GM12878 (cell line): ENCODE results near the gene PXT1.

ENCODE experiments used
- CTCF ChIP-seq, 3 experiments: IDR thresholded peaks in 2 of 3; conservative IDR thresholded peaks in 1 of 3; 2 replicates each; pipeline ENCODE4 v1.5.1; 2011; ENCODE audit warnings: low read depth in 3 of 3, low read length in 3 of 3, mild to moderate bottlenecking in 3 of 3, control low read depth in 2 of 3, moderate library complexity in 2 of 3, inconsistent platforms in 1 of 3, mixed read lengths in 1 of 3; ENCODE audit not compliant: control insufficient read depth in 2 of 3, insufficient read depth in 1 of 3; ENCODE audit errors: extremely low read depth in 1 of 3
- MYC ChIP-seq: IDR thresholded peaks from 2 replicates; pipeline ENCODE4 v1.6.1; 2011; ENCODE audit warnings: mild to moderate bottlenecking, low read length, moderate library complexity, inconsistent platforms; ENCODE audit not compliant: insufficient read depth, insufficient replicate concordance, insufficient read length, severe bottlenecking
- NBN ChIP-seq: fragments of 450-650 bp; IDR thresholded peaks from 2 replicates; pipeline ENCODE4 v1.6.1; 2016
- NR2C2 ChIP-seq: IDR thresholded peaks from 2 replicates; pipeline ENCODE4 v1.6.1; 2011; ENCODE audit warnings: borderline replicate concordance, low read depth; ENCODE audit not compliant: control insufficient read depth, insufficient read length
- SREBF2 ChIP-seq: IDR thresholded peaks from 2 replicates; pipeline ENCODE4 v1.6.1; 2012; ENCODE audit warnings: mild to moderate bottlenecking, low read length
- STAT1 ChIP-seq: fragments of 450-650 bp; conservative IDR thresholded peaks from 2 replicates; pipeline ENCODE4 v1.6.1; 2014; ENCODE audit warnings: antibody characterized with exemption, mild to moderate bottlenecking
- TAF1 ChIP-seq: IDR thresholded peaks from 2 replicates; pipeline ENCODE4 v1.6.1; 2011; ENCODE audit warnings: mild to moderate bottlenecking, low read depth, low read length, borderline replicate concordance
- ZBTB11 ChIP-seq: fragments of 450-650 bp; formaldehyde crosslinking; IDR thresholded peaks from 2 replicates; pipeline ENCODE4 v1.5.0; 2022; ENCODE audit warnings: mild to moderate bottlenecking, missing genetic modification characterization

GRCh38 chr6:36373368-36374019 is 69.2 kb downstream of the PXT1 start:
- TF ChIP-seq SREBF2 = no peak
- TF ChIP-seq ZBTB11 (CRISPR knock-in tag) = no peak
- TF ChIP-seq STAT1 = no peak
- TF ChIP-seq CTCF (IDR thresholded peaks at IDR 0.05 in 2 of 3, conservative IDR thresholded peaks at IDR 0.05 in 1 of 3; ENCODE audit: control insufficient read depth in 2 of 3, extremely low read depth in 1 of 3, insufficient read depth in 1 of 3, low read depth in 3 of 3, low read length in 3 of 3) = no peak
- no peak for TF ChIP-seq MYC
- TF ChIP-seq TAF1 = no peak
- no peak for TF ChIP-seq NBN
- no peak for TF ChIP-seq NR2C2
